Measurements from ENCODE around the gene PRKAG3.

PRKAG3 gene

GRCh38 chr2:218805627-218806026, 26.0 kb downstream of the PRKAG3 start:
- H3K27ac Mint-ChIP-seq: no peak overlapping the region

GRCh38 chr2:218804817-218805216, 26.8 kb downstream of the PRKAG3 start:
- H3K36me3 Mint-ChIP-seq (ENCODE audit: low read depth): no peaks in the 10 kb centered on the region
- H3K4me3 Mint-ChIP-seq: no peak overlapping the region
- H3K27ac Mint-ChIP-seq: no peak overlapping the region
- H3K9me3 Mint-ChIP-seq: peaks cover 14% of the 10 kb centered on the region
- H3K27me3 Mint-ChIP-seq (ENCODE audit: low read depth): peaks cover 34% of the 10 kb centered on the region
- H3K4me1 Mint-ChIP-seq (ENCODE audit: low read depth): peaks cover 3% of the 10 kb centered on the region

More at GRCh38 chr2:218805627-218806026, 26.0 kb downstream of the PRKAG3 start:
- H3K9me3 Mint-ChIP-seq: peaks cover 14% of the 10 kb centered on the region
- H3K27me3 Mint-ChIP-seq (ENCODE audit: low read depth): peaks cover 31% of the 10 kb centered on the region
- H3K4me1 Mint-ChIP-seq (ENCODE audit: low read depth): peaks cover 3% of the 10 kb centered on the region
- no peaks in the 10 kb centered on the region for H3K36me3 Mint-ChIP-seq (ENCODE audit: low read depth)
- H3K4me3 Mint-ChIP-seq: no peak overlapping the region

GRCh38 chr2:218802386-218802994, 29.1 kb downstream of the PRKAG3 start:
- Mint-ChIP-seq H3K4me3 (no peak overlapping the region), H3K9me3 (peaks cover 14% of the 10 kb centered on the region), H3K27me3 (ENCODE audit: low read depth) (peaks cover 49% of the 10 kb centered on the region), H3K27ac (no peak overlapping the region), H3K36me3 (ENCODE audit: low read depth) (no peaks in the 10 kb centered on the region), H3K4me1 (ENCODE audit: low read depth) (peaks cover 3% of the 10 kb centered on the region)

GRCh38 chr2:218799990-218800389, 31.6 kb downstream of the PRKAG3 start:
- H3K36me3 Mint-ChIP-seq (ENCODE audit: low read depth): no peaks in the 10 kb centered on the region
- H3K27ac Mint-ChIP-seq: no peak overlapping the region
- H3K4me1 Mint-ChIP-seq (ENCODE audit: low read depth): peaks cover 3% of the 10 kb centered on the region
- H3K27me3 Mint-ChIP-seq (ENCODE audit: low read depth): peaks cover 44% of the 10 kb centered on the region
- no peak overlapping the region for H3K4me3 Mint-ChIP-seq
- H3K9me3 Mint-ChIP-seq: peaks cover 10% of the 10 kb centered on the region

GRCh38 chr2:218798767-218799504, 32.7 kb downstream of the PRKAG3 start:
- no peak overlapping the region for H3K4me3 Mint-ChIP-seq
- H3K9me3 Mint-ChIP-seq: no peaks in the 10 kb centered on the region
- H3K4me1 Mint-ChIP-seq (ENCODE audit: low read depth): peaks cover 3% of the 10 kb centered on the region
- no peak overlapping the region for H3K27ac Mint-ChIP-seq
- no peaks in the 10 kb centered on the region for H3K36me3 Mint-ChIP-seq (ENCODE audit: low read depth)
- H3K27me3 Mint-ChIP-seq (ENCODE audit: low read depth): peaks cover 39% of the 10 kb centered on the region

GRCh38 chr2:218796691-218797090, 34.9 kb downstream of the PRKAG3 start:
- Mint-ChIP-seq H3K27me3 (ENCODE audit: low read depth) (peaks cover 35% of the 10 kb centered on the region), H3K4me3 (no peak overlapping the region), H3K36me3 (ENCODE audit: low read depth) (no peaks in the 10 kb centered on the region), H3K4me1 (ENCODE audit: low read depth) (no peaks in the 10 kb centered on the region), H3K27ac (no peak overlapping the region), H3K9me3 (no peaks in the 10 kb centered on the region)

GRCh38 chr2:218792433-218792832, 39.2 kb downstream of the PRKAG3 start:
- Mint-ChIP-seq H3K9me3 (no peaks in the 10 kb centered on the region), H3K36me3 (ENCODE audit: low read depth) (no peaks in the 10 kb centered on the region), H3K4me3 (no peak overlapping the region), H3K27ac (no peak overlapping the region), H3K4me1 (ENCODE audit: low read depth) (no peaks in the 10 kb centered on the region), H3K27me3 (ENCODE audit: low read depth) (peaks cover 27% of the 10 kb centered on the region)

- H3K27me3 Mint-ChIP-seq (ENCODE audit: low read depth): peaks cover 36% of the 10 kb centered on the region
- no peak overlapping the region for H3K4me3 Mint-ChIP-seq
- no peaks in the 10 kb centered on the region for H3K36me3 Mint-ChIP-seq (ENCODE audit: low read depth)
Measured at GRCh38 chr2:218788529-218789255, 42.9 kb downstream of the PRKAG3 start.

GRCh38 chr2:218786133-218786532, 45.5 kb downstream of the PRKAG3 start:
- no peaks in the 10 kb centered on the region for H3K36me3 Mint-ChIP-seq (ENCODE audit: low read depth)
- H3K4me1 Mint-ChIP-seq (ENCODE audit: low read depth): no peaks in the 10 kb centered on the region
- no peaks in the 10 kb centered on the region for H3K9me3 Mint-ChIP-seq
- peaks cover 52% of the 10 kb centered on the region for H3K27me3 Mint-ChIP-seq (ENCODE audit: low read depth)
- no peak overlapping the region for H3K4me3 Mint-ChIP-seq
- H3K27ac Mint-ChIP-seq: no peak overlapping the region

More at GRCh38 chr2:218788529-218789255, 42.9 kb downstream of the PRKAG3 start:
- no peak overlapping the region for H3K27ac Mint-ChIP-seq
- H3K4me1 Mint-ChIP-seq (ENCODE audit: low read depth): no peaks in the 10 kb centered on the region
- no peaks in the 10 kb centered on the region for H3K9me3 Mint-ChIP-seq

- H3K27ac Mint-ChIP-seq: no peak overlapping the region
Measured at GRCh38 chr2:218785103-218785502, 46.5 kb downstream of the PRKAG3 start.

GRCh38 chr2:218783688-218784087, 47.9 kb downstream of the PRKAG3 start:
- Mint-ChIP-seq H3K27me3 (ENCODE audit: low read depth) (peaks cover 64% of the 10 kb centered on the region), H3K27ac (no peak overlapping the region), H3K9me3 (no peaks in the 10 kb centered on the region), H3K4me1 (ENCODE audit: low read depth) (no peaks in the 10 kb centered on the region), H3K4me3 (no peak overlapping the region), H3K36me3 (ENCODE audit: low read depth) (no peaks in the 10 kb centered on the region)

More at GRCh38 chr2:218785103-218785502, 46.5 kb downstream of the PRKAG3 start:
- H3K4me3 Mint-ChIP-seq: no peak overlapping the region
- peaks cover 59% of the 10 kb centered on the region for H3K27me3 Mint-ChIP-seq (ENCODE audit: low read depth)
- H3K4me1 Mint-ChIP-seq (ENCODE audit: low read depth): no peaks in the 10 kb centered on the region
- H3K9me3 Mint-ChIP-seq: no peaks in the 10 kb centered on the region
- H3K36me3 Mint-ChIP-seq (ENCODE audit: low read depth): no peaks in the 10 kb centered on the region

GRCh38 chr2:218782528-218782844, 49.1 kb downstream of the PRKAG3 start:
- Mint-ChIP-seq H3K27ac (no peak overlapping the region), H3K36me3 (ENCODE audit: low read depth) (no peaks in the 10 kb centered on the region), H3K27me3 (ENCODE audit: low read depth) (peaks cover 61% of the 10 kb centered on the region), H3K9me3 (peaks cover 3% of the 10 kb centered on the region), H3K4me3 (no peak overlapping the region), H3K4me1 (ENCODE audit: low read depth) (no peaks in the 10 kb centered on the region)

GRCh38 chr2:218781691-218782527, 49.7 kb downstream of the PRKAG3 start, which contains the start of gene CYP27A1:
CYP27A1 (plus strand) TSS chr2:218782147; CDS start chr2:218782183, 36 bp downstream.
- H3K27ac Mint-ChIP-seq: no peak within 1 kb of the TSS
- H3K4me1 Mint-ChIP-seq (ENCODE audit: low read depth): no peaks in the 10 kb centered on the region
- no peaks in the 10 kb centered on the region for H3K36me3 Mint-ChIP-seq (ENCODE audit: low read depth)
- H3K9me3 Mint-ChIP-seq: peaks cover 9% of the 10 kb centered on the region
- H3K4me3 Mint-ChIP-seq: no peak within 1 kb of the TSS
- peaks cover 57% of the 10 kb centered on the region for H3K27me3 Mint-ChIP-seq (ENCODE audit: low read depth)
